ENCODE measurements around the gene EHMT1. TPM values are rescaled to one million over a fixed set of nuclear protein-coding genes. Genes with fewer than 3 reads are reported as not detected.

EHMT1 gene
- total and polyA plus RNA-seq, 2 experiments from 2014 or later, result 46.0 to 47.7 TPM

DNA sequence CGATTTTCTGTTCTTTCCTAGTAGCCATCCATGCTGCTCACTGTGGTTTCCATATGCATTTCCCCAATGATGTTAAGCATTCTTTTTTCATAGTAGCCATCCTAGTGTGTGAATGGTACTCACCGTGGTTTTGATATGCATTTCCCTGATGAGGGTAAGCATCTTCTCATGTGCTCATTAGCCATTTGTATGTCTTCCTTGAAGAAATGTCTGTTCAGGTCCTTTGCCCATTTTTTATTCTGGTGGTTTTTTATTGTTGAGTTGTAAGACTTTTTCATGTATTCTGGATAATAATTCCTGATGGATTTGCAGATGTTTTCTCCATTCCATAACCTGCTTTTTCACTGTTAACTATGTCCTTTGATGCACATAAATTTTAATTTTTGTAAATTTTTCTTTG is 108.0 kb downstream of the EHMT1 start:
- Histone ChIP-seq H3K27me3 (no peaks in the 10 kb centered on the region), H3K27ac (no peak overlapping the region), H3K79me2 (peaks cover 62% of the 10 kb centered on the region), H2AFZ (no peak overlapping the region), H3K9me3 (ENCODE audit: low read depth) (no peaks in the 10 kb centered on the region), H3K4me1 (ENCODE audit: insufficient read depth) (peaks cover 12% of the 10 kb centered on the region), H3K9me2 (replicated peaks; ENCODE audit: insufficient read depth) (no peaks in the 10 kb centered on the region), H3K4me2 (no peak overlapping the region), H3K4me3 (no peak overlapping the region), H4K20me1 (ENCODE audit: insufficient read depth, poor library complexity, severe bottlenecking) (peaks cover 26% of the 10 kb centered on the region), H3K36me3 (replicated peaks; ENCODE audit: insufficient read depth, low read depth) (no peaks in the 10 kb centered on the region)
- no peak for DNase-seq (ENCODE audit: low spot score)
- 94% methylated on average over 2 of the region's 2 CpGs for WGBS (ENCODE audit: low lambda C conversion rate, missing lambda C conversion rate)
- TF ChIP-seq EZH2 (IDR thresholded peaks at IDR 0.05; ENCODE audit: borderline replicate concordance) (no peak), CTCF (IDR thresholded peaks at IDR 0.05; ENCODE audit: poor library complexity) (no peak), EZH2phosphoT487 (IDR thresholded peaks at IDR 0.05; ENCODE audit: low read depth, severe bottlenecking, unreplicated experiment) (no peak)

GRCh38 chr9:137727716-137728115 is 108.9 kb downstream of the EHMT1 start:
- Histone ChIP-seq H3K4me3 (no peak overlapping the region), H3K9me3 (ENCODE audit: low read depth) (no peaks in the 10 kb centered on the region), H3K4me1 (ENCODE audit: insufficient read depth) (peaks cover 12% of the 10 kb centered on the region), H4K20me1 (ENCODE audit: insufficient read depth, poor library complexity, severe bottlenecking) (peaks cover 18% of the 10 kb centered on the region), H2AFZ (no peak overlapping the region), H3K4me2 (no peak overlapping the region), H3K9me2 (replicated peaks; ENCODE audit: insufficient read depth) (no peaks in the 10 kb centered on the region), H3K27me3 (no peaks in the 10 kb centered on the region), H3K27ac (no peak overlapping the region), H3K36me3 (replicated peaks; ENCODE audit: insufficient read depth, low read depth) (no peaks in the 10 kb centered on the region), H3K79me2 (peaks cover 53% of the 10 kb centered on the region)
- no peak for TF ChIP-seq EZH2phosphoT487 (IDR thresholded peaks at IDR 0.05; ENCODE audit: low read depth, severe bottlenecking, unreplicated experiment)
- DNase-seq (ENCODE audit: low spot score), result no peak

DNA sequence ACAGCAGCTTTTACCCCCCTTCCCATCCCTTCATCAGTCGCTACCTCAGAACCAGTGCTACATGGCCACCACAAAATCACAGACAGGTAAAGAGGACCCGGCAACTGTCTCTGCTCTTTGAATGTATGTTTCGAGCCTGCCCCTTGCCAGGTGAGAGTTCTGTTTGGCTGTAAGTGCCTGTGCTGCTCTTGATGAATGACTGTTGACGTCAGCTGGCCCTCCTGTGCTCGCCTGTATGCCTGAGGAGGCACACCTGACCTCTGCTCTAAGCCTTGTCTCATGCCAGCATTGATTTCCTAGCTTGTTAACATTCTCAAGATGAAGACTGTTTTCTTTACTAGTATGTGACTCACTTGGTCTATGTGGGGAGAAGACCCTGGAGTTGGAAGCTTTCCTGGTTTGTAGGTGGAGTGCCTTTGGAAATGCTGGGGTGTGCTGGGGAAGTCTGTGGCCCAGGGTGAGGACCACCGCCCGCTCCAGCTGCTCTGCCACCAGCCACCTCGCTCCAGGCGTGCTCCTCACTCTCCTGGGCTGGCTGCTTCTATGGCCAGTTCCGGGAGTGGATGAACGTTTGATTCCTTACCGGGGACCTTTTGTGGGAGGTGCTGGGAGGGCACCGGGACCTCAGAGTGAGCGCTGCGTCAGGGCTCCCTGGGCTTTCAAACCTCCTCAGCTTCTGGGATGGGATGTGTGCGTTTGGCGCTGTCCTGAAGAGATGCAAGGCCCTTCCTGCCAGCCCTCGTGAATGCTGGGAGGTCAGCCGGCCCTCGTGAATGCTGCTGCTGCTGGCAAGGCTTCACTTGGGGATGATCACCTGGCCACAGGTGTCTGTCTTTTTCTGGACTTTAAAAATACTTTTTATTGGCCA is 109.9 kb downstream of the EHMT1 start:
- Histone ChIP-seq H3K4me3 (no peak overlapping the region), H4K20me1 (ENCODE audit: insufficient read depth, poor library complexity, severe bottlenecking) (peaks cover 14% of the 10 kb centered on the region), H2AFZ (no peak overlapping the region), H3K4me1 (ENCODE audit: insufficient read depth) (peaks cover 8% of the 10 kb centered on the region), H3K36me3 (replicated peaks; ENCODE audit: insufficient read depth, low read depth) (no peaks in the 10 kb centered on the region), H3K9me3 (ENCODE audit: low read depth) (no peaks in the 10 kb centered on the region), H3K27ac (no peak overlapping the region), H3K27me3 (no peaks in the 10 kb centered on the region), H3K79me2 (peaks cover 47% of the 10 kb centered on the region), H3K4me2 (no peak overlapping the region), H3K9me2 (replicated peaks; ENCODE audit: insufficient read depth) (no peaks in the 10 kb centered on the region)
- WGBS (ENCODE audit: low lambda C conversion rate, missing lambda C conversion rate), result 97% methylated on average over 20 of the region's 20 CpGs
- DNase-seq (ENCODE audit: low spot score), result no peak
- no peak for TF ChIP-seq EZH2 (IDR thresholded peaks at IDR 0.05; ENCODE audit: borderline replicate concordance)
- no peak for TF ChIP-seq EZH2phosphoT487 (IDR thresholded peaks at IDR 0.05; ENCODE audit: low read depth, severe bottlenecking, unreplicated experiment)
- no peak for TF ChIP-seq CTCF (IDR thresholded peaks at IDR 0.05; ENCODE audit: poor library complexity)

DNA sequence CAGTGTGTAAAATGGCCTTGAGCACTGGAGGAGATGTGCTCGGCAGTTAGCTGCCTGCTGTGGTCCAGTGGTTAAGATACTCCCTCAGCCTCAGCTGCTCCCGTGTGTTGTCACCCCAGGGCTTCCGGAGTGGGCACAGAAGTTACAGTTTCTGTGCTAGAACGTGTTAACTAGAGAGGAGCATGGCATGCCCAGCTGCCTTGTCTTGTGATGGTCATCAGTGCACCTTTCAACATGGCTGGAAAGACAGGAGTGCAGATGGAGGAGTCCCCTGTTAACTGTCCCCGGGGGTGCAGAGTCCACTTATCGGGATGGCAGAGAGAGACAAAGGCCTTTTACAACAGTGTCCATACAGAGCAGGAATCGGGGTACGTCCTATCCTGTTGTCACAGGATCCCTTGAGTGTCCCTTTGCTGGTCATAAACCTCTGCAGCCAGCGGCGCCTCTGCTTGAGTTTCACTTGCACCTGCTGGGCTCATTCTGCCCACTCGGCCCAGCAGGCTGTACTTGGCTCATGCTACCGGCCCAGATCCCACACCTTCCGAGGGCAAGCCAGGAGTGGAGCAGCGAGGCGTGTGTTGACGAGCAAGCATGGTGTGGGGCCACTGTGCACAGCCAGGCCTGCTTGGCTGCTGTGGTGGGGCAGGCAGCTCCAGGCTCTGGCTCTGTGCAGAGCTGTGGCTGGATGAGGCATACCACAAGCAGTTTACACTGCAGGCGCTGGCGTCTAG is 112.6 kb downstream of the EHMT1 start:
- H3K4me3 ChIP-seq, result no peak overlapping the region
- peaks cover 30% of the 10 kb centered on the region for H3K79me2 ChIP-seq
- H4K20me1 ChIP-seq (ENCODE audit: insufficient read depth, poor library complexity, severe bottlenecking), result peaks cover 8% of the 10 kb centered on the region
- DNase-seq (ENCODE audit: low spot score), result no peak
- H3K4me2 ChIP-seq, result no peak overlapping the region
- H3K9me2 ChIP-seq (replicated peaks; ENCODE audit: insufficient read depth), result no peaks in the 10 kb centered on the region
- TF ChIP-seq CTCF (IDR thresholded peaks at IDR 0.05; ENCODE audit: poor library complexity) (no peak), EZH2phosphoT487 (IDR thresholded peaks at IDR 0.05; ENCODE audit: low read depth, severe bottlenecking, unreplicated experiment) (no peak), EZH2 (IDR thresholded peaks at IDR 0.05; ENCODE audit: borderline replicate concordance) (no peak)
- no peak overlapping the region for H3K27ac ChIP-seq
- no peak overlapping the region for H2AFZ ChIP-seq
- H3K36me3 ChIP-seq (replicated peaks; ENCODE audit: insufficient read depth, low read depth), result no peaks in the 10 kb centered on the region
- H3K27me3 ChIP-seq, result no peaks in the 10 kb centered on the region
- 93% methylated on average over 18 of the region's 18 CpGs for WGBS (ENCODE audit: low lambda C conversion rate, missing lambda C conversion rate)
- no peaks in the 10 kb centered on the region for H3K4me1 ChIP-seq (ENCODE audit: insufficient read depth)
- no peaks in the 10 kb centered on the region for H3K9me3 ChIP-seq (ENCODE audit: low read depth)
